GM18907 (cell line): ENCODE results near the gene TMEM108.

ENCODE experiments used
- ATAC-seq: cut with Tn5 transposase; IDR thresholded peaks from one replicate; pipeline ENCODE4 v1.9.1; 2021; ENCODE audit warnings: mild to moderate bottlenecking, moderate library complexity; ENCODE audit not compliant: unreplicated experiment

TMEM108 gene

DNA sequence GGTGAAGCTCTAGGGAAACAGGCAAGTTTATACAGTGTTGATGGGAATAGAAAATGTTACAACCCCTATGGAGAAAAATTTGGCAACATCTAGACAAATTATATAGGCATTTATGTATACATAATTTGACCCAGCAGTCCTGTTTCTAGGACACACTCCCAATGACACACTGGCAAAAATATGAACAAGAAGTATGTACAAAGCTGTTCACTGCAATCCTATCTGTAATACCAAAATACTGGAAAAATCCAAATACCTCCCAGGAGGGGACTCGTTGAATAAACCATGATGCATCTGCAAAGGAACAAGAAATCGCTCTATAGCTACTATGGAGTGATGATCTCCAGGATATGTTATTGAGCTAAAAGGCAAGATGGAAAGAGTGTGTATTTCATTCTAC, 370.2 kb downstream of the TMEM108 start:
- no peak for ATAC-seq

DNA sequence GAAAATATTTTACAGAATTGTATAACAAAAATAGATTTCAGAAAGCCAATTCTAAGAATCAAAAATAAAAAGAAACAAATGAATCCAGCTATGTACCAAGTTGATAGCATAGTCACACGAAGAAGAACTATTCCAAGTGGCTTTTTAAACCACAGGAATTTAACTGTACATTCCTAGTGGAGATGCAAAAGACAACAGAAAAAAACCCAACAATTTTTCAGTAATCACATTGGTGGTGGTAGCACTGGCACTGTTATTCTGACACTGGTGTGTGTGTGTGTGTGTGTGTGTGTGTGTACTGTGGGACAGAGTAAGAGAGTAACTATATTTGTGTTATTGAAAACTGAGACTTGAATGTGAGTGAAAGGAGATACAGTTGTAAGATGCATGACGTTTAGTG, 370.8 kb downstream of the TMEM108 start:
- ATAC-seq = no peak

- ATAC-seq = no peak
These were observed 372.2 kb downstream of the TMEM108 start for GRCh38 chr3:133410191-133410892.

DNA sequence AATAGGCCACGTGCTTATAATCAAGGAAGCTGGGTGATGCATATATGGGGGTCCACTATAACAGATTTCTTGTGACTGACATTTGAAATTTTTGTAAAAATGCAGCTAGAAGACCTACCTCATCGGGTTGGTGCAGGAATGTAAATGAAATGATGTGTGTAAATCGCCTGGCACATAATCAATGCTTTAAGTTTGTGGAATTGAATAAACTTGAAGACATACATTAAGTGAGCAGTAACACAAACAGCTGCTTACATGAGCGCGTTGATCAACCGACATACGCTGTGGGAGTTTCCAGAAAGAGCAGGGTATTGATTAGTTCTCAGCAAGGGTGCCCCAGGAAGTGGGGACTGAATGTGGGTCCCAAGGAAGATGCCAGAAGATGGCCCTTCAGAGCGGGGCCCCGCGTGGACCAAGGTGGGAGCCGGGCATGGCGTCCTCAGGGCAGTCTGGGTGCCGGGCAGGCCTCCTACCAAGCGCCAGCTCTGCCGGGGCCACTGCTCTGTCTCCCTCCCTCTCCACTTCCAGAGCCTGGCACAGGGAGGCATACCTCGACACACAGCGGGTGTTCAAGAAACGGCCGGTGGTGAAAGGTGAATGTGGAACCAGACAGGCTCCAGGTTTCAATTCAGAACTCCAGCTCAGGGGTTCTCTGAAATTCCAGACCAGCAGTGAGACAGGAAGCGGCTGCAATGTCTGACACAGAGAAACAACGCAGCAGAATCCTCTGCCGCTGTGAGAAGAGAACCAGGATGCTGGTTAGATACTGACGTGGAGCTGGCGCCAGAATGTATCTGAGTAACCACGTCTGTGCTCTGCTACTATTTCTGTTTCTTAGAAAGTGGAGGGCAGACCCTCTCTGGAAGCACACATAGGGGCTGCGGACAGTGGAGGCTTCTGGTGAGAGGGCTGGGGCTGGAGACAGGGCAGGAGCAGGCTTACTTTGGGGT, 374.3 kb downstream of the TMEM108 start:
- no peak for ATAC-seq

GRCh38 chr3:133413161-133414020, 375.2 kb downstream of the TMEM108 start:
- no peak for ATAC-seq

DNA sequence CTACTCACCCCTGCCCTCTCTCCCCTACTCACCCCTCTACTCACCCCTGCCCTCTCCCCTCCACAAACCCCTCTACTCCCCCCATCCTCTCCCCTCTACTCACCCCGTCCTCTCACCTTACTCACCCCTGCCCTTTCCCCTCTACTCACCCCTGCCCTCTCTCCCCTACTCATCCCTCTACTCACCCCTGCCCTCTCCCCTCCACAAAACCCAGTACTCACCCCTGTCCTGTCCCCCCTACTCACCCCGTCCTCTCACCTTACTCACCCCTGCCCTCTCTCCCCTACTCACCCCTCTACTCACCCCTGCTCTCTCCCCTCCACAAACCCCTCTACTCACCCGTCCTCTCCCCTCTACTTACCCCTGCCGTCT, 375.8 kb downstream of the TMEM108 start:
- ATAC-seq = no peak

GRCh38 chr3:133418361-133418760, 380.2 kb downstream of the TMEM108 start:
- no peak for ATAC-seq

DNA sequence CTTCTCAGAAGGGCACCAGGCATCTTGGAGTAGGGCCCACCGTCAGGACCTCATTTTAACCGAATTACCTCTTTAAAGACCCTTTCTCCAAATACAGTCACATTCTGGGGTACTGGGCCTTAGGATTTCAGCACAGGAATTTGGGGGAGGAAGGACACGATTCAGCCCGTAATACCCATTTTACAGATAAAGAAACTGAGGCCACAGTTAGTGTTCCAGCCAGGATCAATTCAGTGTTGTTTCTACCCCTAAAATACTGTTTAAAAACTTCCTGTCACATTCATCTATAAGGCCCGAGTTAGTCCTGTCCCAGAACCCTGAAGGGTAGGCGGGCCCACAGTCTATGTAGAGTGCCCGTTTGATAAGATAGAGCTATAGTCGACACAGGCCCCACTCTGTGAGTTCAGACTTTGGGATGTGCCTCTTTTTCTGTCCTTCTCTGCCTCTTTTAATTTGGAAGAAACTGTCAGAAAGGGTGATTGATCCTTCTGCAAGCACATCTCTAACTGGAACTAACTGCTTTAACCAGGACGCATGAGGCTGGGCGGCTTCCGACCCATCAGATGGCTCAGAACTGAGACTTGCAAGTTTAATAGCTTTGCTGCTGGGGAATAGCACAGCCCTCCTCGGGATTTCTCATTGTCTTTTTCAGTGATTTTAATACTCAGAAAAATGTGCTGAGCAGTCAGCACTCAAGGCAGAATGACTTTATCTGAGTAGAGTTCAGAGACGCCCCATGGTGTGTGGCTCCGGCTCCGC, 381.1 kb downstream of the TMEM108 start:
- ATAC-seq = no peak

- no peak for ATAC-seq
These were observed 387.0 kb downstream of the TMEM108 start for GRCh38 chr3:133424937-133425869.

DNA sequence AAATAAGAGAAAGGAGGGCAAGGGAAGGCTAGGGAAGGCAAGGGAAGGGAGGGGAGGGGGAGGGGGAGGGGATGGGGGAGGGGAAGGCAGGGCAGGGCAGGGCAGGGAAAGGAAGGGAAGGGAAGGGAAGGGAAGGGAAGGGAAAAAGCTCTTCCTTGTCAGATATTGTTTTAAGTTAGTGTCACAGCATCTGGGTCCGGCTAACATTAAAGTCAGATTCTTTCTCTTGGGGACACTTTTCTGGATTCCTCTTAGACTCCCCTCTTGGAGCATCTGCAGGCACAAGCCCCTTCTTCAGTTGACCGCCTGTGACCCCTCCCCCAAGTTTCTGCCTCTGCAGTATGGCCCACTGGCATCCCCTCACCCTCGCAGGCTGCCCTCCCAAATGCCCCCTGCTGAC, 387.7 kb downstream of the TMEM108 start:
- no peak for ATAC-seq

DNA sequence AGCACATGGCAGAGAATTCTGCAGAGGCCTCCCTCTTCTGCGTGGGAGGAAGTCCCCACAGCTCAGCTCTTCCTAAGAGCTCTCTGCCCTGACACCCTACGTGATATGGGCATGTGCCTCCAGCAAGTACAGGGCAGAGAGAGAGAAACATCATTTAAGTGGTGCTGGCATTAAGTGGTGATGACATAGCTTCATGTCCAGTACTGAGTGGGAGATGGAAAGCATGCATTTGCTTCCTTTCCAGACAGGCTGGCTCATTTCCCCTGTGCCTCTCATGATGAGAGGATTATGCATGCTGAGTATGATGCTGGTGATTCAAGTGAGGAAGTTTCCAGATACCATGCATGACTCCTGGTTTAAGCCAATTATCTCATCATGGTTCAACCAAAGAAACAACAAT, 388.5 kb downstream of the TMEM108 start:
- ATAC-seq = no peak

DNA sequence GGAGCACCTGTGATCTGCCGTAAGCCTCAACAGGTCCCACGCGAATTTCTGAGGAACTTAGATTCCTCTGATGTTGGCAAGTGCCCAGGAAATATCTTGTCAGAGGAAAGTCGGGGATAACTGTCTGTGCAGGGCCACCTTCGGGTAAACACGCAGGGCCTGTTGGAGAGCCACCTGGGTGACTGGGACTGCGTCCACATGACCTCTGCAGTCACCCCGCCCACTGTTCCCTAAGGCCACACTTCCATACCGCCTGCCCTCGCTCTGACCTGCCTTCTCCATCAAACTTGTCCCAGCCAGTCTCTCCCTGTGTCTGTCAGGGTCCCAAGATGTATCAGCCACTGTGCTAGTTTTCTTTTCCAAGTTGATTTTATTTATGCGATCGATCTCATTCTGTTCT, 390.4 kb downstream of the TMEM108 start:
- no peak for ATAC-seq

DNA sequence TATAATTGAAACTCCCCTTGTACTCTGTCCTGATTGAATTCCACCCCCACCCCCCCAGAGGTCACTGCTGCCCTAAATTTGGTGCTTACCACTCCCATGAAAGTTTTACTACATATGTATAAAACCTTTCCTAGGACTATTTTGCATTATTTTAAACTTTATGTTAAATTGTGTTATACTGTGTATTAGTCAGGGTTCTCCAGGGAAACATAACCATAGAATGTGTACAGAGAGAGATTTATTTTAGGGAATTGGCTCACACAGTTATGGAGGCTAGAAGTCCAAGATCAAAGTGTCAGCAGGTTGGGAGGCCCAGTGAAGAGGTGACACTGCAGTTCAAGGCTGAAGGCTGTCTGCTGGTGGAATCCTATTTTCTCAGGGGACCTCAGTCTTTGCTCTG, 390.9 kb downstream of the TMEM108 start:
- ATAC-seq = no peak

DNA sequence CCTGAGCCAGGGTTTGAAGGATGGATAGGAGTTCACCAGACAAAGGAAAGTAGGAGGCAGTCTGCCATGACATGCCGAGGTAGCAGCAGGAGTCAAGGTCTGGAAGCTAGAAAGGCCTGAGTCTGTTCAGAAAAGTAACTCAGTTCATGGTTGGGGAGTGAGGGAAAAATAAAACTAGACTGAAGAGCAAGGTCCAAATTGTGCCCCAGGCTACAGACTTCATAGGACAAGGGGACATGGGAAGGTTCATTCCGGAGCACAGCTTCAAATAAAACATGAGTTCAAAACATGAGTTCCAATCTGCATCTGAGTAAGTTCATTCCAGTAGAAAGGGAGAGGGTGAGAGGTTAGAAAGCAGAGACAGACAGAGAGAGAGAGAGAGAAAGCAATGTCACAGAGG, 401.4 kb downstream of the TMEM108 start:
- ATAC-seq = no peak

DNA sequence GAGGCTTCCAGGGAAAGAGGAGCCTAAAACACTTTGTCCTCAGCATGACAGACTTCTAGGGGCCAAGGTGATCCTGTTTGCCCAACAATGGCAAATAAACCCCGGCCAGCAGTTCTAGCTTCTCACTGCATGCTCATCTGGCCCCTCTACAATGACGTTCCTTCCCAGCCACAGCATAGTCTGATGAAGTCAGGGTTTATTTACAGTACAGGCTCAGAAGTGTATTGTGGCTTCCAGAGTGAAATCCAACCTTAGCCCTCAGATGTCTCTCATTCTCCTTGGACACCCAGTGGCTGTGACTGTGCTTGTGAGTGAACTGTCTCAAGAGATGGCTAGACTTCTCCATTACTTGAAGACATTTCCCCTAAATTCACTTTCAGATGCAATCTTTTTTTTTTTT, 402.5 kb downstream of the TMEM108 start:
- no peak for ATAC-seq

GRCh38 chr3:133441867-133442270, 403.7 kb downstream of the TMEM108 start:
- peak; percentile 62 for ATAC-seq

- ATAC-seq = no peak
These were observed 404.3 kb downstream of the TMEM108 start for GRCh38 chr3:133442518-133442917.

GRCh38 chr3:133443649-133444422, 405.6 kb downstream of the TMEM108 start:
- no peak for ATAC-seq

DNA sequence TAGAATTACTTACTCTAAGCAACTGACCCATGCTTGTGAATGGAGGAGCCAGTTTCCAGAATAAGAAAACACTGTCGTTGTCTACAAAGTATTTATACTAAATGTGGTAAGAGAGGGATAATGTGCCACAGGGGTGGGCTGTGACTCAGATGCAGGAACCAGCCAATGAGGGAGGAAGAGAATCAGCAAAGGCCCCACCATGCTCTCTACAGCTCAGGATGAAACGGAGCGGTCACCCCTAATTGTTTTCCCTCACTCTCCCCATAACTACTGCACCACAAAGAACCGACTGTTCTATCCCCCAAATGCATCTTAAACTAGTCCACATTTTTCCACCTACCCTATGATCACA, 406.2 kb downstream of the TMEM108 start:
- ATAC-seq = no peak
